AG04449 (cell line): ENCODE measurements around the gene DHX36.

ENCODE experiments used
- CTCF ChIA-PET: fragments of 350-600 bp; formaldehyde crosslinking; extraction: SDS; loops from one replicate; lab custom pipeline; 2021; ENCODE audit warnings: antibody characterized with exemption; lab: Yijun Ruan, JAX
- POLR2A ChIA-PET: fragments of 400-600, 350-600 bp; formaldehyde crosslinking; extraction: SDS; loops from one replicate; lab custom pipeline; 2020; ENCODE audit warnings: antibody characterized with exemption, inconsistent platforms; lab: Yijun Ruan, JAX
- DNase-seq: peaks from one replicate; pipeline ENCODE4 v3.0.0-alpha.2; 2010; ENCODE audit warnings: low read depth, low spot score
- H3K4me3 ChIP-seq: 2 replicates; pipeline ENCODE4 v1.5.1; 2011; ENCODE audit warnings: low read depth, mild to moderate bottlenecking, control low read depth, low read length
- TF ChIP-seq, protein P1 (sequence below): IDR thresholded peaks from one replicate; pipeline ENCODE4 v1.5.1; 2011; ENCODE audit warnings: mild to moderate bottlenecking, moderate library complexity, low read length, control low read depth, inconsistent platforms; ENCODE audit not compliant: insufficient read depth; ENCODE audit errors: missing control alignments

Gene DHX36

DNA sequence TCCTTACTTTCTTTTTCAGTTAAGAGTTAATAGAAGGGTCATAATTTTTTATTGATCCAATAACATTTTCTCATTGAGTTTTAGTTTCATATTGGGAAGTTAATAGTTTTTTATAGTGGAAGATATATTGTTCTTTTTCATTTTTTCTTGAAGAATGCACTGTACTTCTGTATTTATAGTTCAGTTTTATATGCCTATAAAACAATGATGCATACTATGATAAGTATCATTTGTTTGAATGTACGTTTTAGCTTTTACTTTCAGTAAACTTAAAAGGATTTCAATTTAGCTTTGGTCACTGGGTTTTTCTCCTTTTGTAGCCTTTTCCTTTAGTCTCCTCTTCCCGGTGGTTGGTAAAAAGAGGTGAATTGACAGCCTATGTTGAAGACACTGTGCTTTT lies 98.8 kb downstream of the DHX36 start:
- no peak overlapping the region for H3K4me3 ChIP-seq
- ChIA-PET CTCF (interaction anchor here (3.7 kb wide), 1 partner anchor 28 kb away, joined by 15 read pairs; no protein-coding TSS in a partner anchor), POLR2A (no interaction called here)
- no peak for DNase-seq
- TF ChIP-seq, protein P1, sequence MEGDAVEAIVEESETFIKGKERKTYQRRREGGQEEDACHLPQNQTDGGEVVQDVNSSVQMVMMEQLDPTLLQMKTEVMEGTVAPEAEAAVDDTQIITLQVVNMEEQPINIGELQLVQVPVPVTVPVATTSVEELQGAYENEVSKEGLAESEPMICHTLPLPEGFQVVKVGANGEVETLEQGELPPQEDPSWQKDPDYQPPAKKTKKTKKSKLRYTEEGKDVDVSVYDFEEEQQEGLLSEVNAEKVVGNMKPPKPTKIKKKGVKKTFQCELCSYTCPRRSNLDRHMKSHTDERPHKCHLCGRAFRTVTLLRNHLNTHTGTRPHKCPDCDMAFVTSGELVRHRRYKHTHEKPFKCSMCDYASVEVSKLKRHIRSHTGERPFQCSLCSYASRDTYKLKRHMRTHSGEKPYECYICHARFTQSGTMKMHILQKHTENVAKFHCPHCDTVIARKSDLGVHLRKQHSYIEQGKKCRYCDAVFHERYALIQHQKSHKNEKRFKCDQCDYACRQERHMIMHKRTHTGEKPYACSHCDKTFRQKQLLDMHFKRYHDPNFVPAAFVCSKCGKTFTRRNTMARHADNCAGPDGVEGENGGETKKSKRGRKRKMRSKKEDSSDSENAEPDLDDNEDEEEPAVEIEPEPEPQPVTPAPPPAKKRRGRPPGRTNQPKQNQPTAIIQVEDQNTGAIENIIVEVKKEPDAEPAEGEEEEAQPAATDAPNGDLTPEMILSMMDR: no peak

DNA sequence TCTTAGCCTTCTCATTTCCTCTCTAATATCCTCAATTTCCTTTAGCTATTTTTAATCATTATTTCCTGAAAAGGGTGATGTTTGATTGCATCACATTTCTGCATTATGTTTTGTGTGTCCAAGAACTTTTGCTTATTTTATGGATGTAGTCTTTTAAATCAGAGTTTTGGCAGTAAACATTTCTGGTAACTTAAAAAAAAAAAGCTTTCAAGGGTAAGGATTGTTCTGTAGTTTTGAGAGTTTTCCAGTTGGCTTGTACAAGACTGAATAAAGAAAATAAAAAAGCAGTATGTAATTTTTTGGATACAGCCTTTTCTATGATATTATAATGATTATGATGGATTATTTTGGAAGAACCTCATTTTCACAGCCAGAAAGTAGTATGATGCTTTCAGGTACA lies 99.4 kb downstream of the DHX36 start:
- POLR2A ChIA-PET: no interaction called here
- no peak overlapping the region for H3K4me3 ChIP-seq
- DNase-seq: no peak
- TF ChIP-seq, protein P1: no peak
- CTCF ChIA-PET: interaction anchor here (3.7 kb wide), 1 partner anchor 28 kb away, joined by 15 read pairs; no protein-coding TSS in a partner anchor

DNA sequence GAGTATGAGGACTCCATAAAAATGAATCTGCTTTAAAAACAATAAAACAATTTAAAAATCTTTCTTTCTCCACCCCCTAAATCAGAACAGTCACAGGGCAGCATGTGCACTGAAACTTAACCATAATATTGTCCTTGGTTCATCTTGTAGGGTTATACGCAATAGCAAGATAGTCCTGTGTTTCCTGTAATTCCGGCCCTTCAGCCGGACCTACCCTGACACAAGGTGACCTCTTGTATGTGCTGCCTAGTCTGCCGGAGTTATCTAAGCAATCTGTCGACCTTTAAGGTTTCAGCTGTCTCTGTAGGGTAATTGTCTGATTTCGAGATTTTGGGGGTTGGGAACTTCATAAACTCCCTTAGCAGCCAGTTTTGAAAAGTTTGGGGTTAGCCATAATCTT lies 99.9 kb downstream of the DHX36 start:
- POLR2A ChIA-PET: no interaction called here
- DNase-seq: no peak
- CTCF ChIA-PET: interaction anchor here (3.7 kb wide), 1 partner anchor 29 kb away, joined by 15 read pairs; no protein-coding TSS in a partner anchor
- TF ChIP-seq, protein P1: no peak
- H3K4me3 ChIP-seq: no peak overlapping the region

DNA sequence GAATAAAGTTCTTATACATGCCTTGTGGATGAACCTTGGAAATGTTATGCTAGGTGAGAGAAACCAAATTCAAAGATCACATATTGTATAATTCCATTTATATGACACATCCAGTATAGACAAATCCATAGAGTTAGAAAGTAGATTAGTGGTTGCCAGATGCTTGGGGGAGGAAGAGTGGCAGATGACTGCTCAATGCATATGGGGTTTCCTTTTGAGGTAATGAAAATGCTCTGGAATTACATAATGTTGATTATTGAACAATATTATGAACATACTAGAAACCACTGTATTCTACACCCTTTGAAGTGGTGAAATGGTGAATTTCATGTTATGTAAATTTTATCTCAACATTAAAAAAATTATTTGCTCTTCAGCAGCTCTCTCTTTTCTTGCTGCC lies 100.8 kb downstream of the DHX36 start:
- no peak overlapping the region for H3K4me3 ChIP-seq
- POLR2A ChIA-PET: no interaction called here
- CTCF ChIA-PET: no interaction called here
- DNase-seq: no peak
- TF ChIP-seq, protein P1: no peak
